ENCODE data around the gene TSPAN17. TPM values are rescaled to one million over a fixed set of nuclear protein-coding genes. Genes with fewer than 3 reads are reported as not detected.

TSPAN17 gene
- total RNA-seq, 2 experiments from 2014 or later = 24.6 to 26.3 TPM

GRCh38 chr5:176632745-176633144, 14.5 kb upstream of the TSPAN17 start:
- H3K27ac Mint-ChIP-seq = no peak overlapping the region
- ChIA-PET POLR2A (no interaction called here), CTCF (interaction anchor here (3.3 kb wide), 1 partner anchor 28 kb away, joined by 19 read pairs; no protein-coding TSS in a partner anchor)
- H3K4me1 Mint-ChIP-seq (ENCODE audit: low read depth) = peaks cover 17% of the 10 kb centered on the region
- no peak overlapping the region for H3K4me3 Mint-ChIP-seq
- peaks cover 59% of the 10 kb centered on the region for H3K27me3 Mint-ChIP-seq
- intact Hi-C loops (cut with micrococcal nuclease) = no loop called here
- ATAC-seq (no peak), DNase-seq (no peak)
- H3K36me3 Mint-ChIP-seq (ENCODE audit: low read depth) = no peaks in the 10 kb centered on the region
- TF ChIP-seq CTCF (IDR thresholded peaks at IDR 0.05) = no peak
- H3K9me3 Mint-ChIP-seq = no peaks in the 10 kb centered on the region

GRCh38 chr5:176633598-176633997, 13.7 kb upstream of the TSPAN17 start:
- ATAC-seq = no peak
- CTCF ChIA-PET = interaction anchor here (1.2 to 3.3 kb wide), 2 partner anchors 13 to 27 kb away, joined by 4 to 19 read pairs; partner anchors contain the start of gene TSPAN17

GRCh38 chr5:176636426-176636825, 10.9 kb upstream of the TSPAN17 start:
- H3K36me3 Mint-ChIP-seq (ENCODE audit: low read depth) = no peaks in the 10 kb centered on the region
- peaks cover 10% of the 10 kb centered on the region for H3K4me1 Mint-ChIP-seq (ENCODE audit: low read depth)
- H3K27me3 Mint-ChIP-seq = peaks cover 29% of the 10 kb centered on the region
- ChIA-PET CTCF (no interaction called here), POLR2A (interaction anchor here (0.6 kb wide), 1 partner anchor 10 kb away, joined by 3 read pairs; no protein-coding TSS in a partner anchor)
- TF ChIP-seq CTCF (IDR thresholded peaks at IDR 0.05) = no peak
- H3K4me3 Mint-ChIP-seq = no peak overlapping the region
- ATAC-seq (no peak), DNase-seq (no peak)
- H3K27ac Mint-ChIP-seq = no peak overlapping the region
- H3K9me3 Mint-ChIP-seq = no peaks in the 10 kb centered on the region
- intact Hi-C loops (cut with micrococcal nuclease) = no loop called here

More at GRCh38 chr5:176633598-176633997, 13.7 kb upstream of the TSPAN17 start:
- Mint-ChIP-seq H3K9me3 (no peaks in the 10 kb centered on the region), H3K4me3 (no peak overlapping the region), H3K36me3 (ENCODE audit: low read depth) (no peaks in the 10 kb centered on the region), H3K4me1 (ENCODE audit: low read depth) (peaks cover 14% of the 10 kb centered on the region), H3K27ac (no peak overlapping the region), H3K27me3 (peaks cover 51% of the 10 kb centered on the region)
- DNase-seq = no peak
- no peak for TF ChIP-seq CTCF (IDR thresholded peaks at IDR 0.05)
- intact Hi-C loops (cut with micrococcal nuclease) = no loop called here
- POLR2A ChIA-PET = no interaction called here

GRCh38 chr5:176637556-176637955, 9.7 kb upstream of the TSPAN17 start:
- Mint-ChIP-seq H3K4me1 (ENCODE audit: low read depth) (peaks cover 10% of the 10 kb centered on the region), H3K36me3 (ENCODE audit: low read depth) (no peaks in the 10 kb centered on the region), H3K4me3 (no peak overlapping the region), H3K27ac (no peak overlapping the region), H3K9me3 (no peaks in the 10 kb centered on the region), H3K27me3 (peaks cover 21% of the 10 kb centered on the region)
- ChIA-PET POLR2A (interaction anchor here (1.3 kb wide), 1 partner anchor 10 kb away, joined by 4 read pairs; no protein-coding TSS in a partner anchor), CTCF (no interaction called here)
- no peak for ATAC-seq
- intact Hi-C loops (cut with micrococcal nuclease) = no loop called here
- TF ChIP-seq CTCF (IDR thresholded peaks at IDR 0.05) = no peak
- DNase-seq = no peak

- no peak for TF ChIP-seq CTCF (IDR thresholded peaks at IDR 0.05)
- no peak for DNase-seq
- Mint-ChIP-seq H3K27me3 (peaks cover 17% of the 10 kb centered on the region), H3K36me3 (ENCODE audit: low read depth) (no peaks in the 10 kb centered on the region), H3K27ac (no peak overlapping the region), H3K4me3 (no peak overlapping the region), H3K4me1 (ENCODE audit: low read depth) (peaks cover 10% of the 10 kb centered on the region), H3K9me3 (no peaks in the 10 kb centered on the region)
- intact Hi-C loops (cut with micrococcal nuclease) = no loop called here
- POLR2A ChIA-PET = interaction anchor here (0.5 to 1.3 kb wide), 2 partner anchors 9 to 20 kb away, joined by 3 to 4 read pairs; no protein-coding TSS in a partner anchor
- CTCF ChIA-PET = no interaction called here
- ATAC-seq = no peak
Observed at GRCh38 chr5:176638437-176638836, 8.8 kb upstream of the TSPAN17 start.

Data from activated CD8-positive, alpha-beta T cell treated with anti-CD3 and anti-CD28 coated beads for 36 hours (primary cell).